Measurements from ENCODE around the gene PDE4D.

Gene PDE4D

GRCh38 chr5:59268756-59269415 lies 624.6 kb downstream of the PDE4D start:
- no peaks in the 10 kb centered on the region for H3K27me3 ChIP-seq
- no peak for DNase-seq
- no peaks in the 10 kb centered on the region for H3K9me3 ChIP-seq
- no peak overlapping the region for H3K4me3 ChIP-seq (ENCODE audit: low read depth, low read length)
- TF ChIP-seq CTCF (IDR thresholded peaks at IDR 0.05; ENCODE audit: low read depth, low read length): no peak
- no peaks in the 10 kb centered on the region for H3K36me3 ChIP-seq
- no peaks in the 10 kb centered on the region for H3K4me1 ChIP-seq

GRCh38 chr5:59267033-59267432 lies 626.5 kb downstream of the PDE4D start:
- no peak for TF ChIP-seq CTCF (IDR thresholded peaks at IDR 0.05; ENCODE audit: low read depth, low read length)
- no peak for DNase-seq
- no peaks in the 10 kb centered on the region for H3K36me3 ChIP-seq
- H3K9me3 ChIP-seq: no peaks in the 10 kb centered on the region
- H3K27me3 ChIP-seq: no peaks in the 10 kb centered on the region
- H3K4me3 ChIP-seq (ENCODE audit: low read depth, low read length): no peak overlapping the region
- no peaks in the 10 kb centered on the region for H3K4me1 ChIP-seq

- Histone ChIP-seq H3K27me3 (no peaks in the 10 kb centered on the region), H3K4me1 (no peaks in the 10 kb centered on the region), H3K36me3 (no peaks in the 10 kb centered on the region), H3K9me3 (no peaks in the 10 kb centered on the region), H3K4me3 (ENCODE audit: low read depth, low read length) (no peak overlapping the region)
- no peak for DNase-seq
- no peak for TF ChIP-seq CTCF (IDR thresholded peaks at IDR 0.05; ENCODE audit: low read depth, low read length)
Observed at GRCh38 chr5:59266410-59266809, 627.1 kb downstream of the PDE4D start.

- H3K4me1 ChIP-seq: no peaks in the 10 kb centered on the region
- H3K9me3 ChIP-seq: no peaks in the 10 kb centered on the region; the same call in 1 of the 2 replicates
- H3K27me3 ChIP-seq: no peaks in the 10 kb centered on the region
- no peak for TF ChIP-seq CTCF (IDR thresholded peaks at IDR 0.05; ENCODE audit: low read depth, low read length)
- no peaks in the 10 kb centered on the region for H3K36me3 ChIP-seq
- no peak overlapping the region for H3K4me3 ChIP-seq (ENCODE audit: low read depth, low read length)
- no peak for DNase-seq
Observed at GRCh38 chr5:59264639-59265245, 628.8 kb downstream of the PDE4D start.

GRCh38 chr5:59264013-59264412 lies 629.5 kb downstream of the PDE4D start:
- Histone ChIP-seq H3K27me3 (no peaks in the 10 kb centered on the region), H3K36me3 (no peaks in the 10 kb centered on the region), H3K9me3 (no peaks in the 10 kb centered on the region; the same call in 1 of the 2 replicates), H3K4me1 (no peaks in the 10 kb centered on the region), H3K4me3 (ENCODE audit: low read depth, low read length) (no peak overlapping the region)
- no peak for TF ChIP-seq CTCF (IDR thresholded peaks at IDR 0.05; ENCODE audit: low read depth, low read length)
- no peak for DNase-seq

- TF ChIP-seq CTCF (IDR thresholded peaks at IDR 0.05; ENCODE audit: low read depth, low read length): no peak
- H3K9me3 ChIP-seq: no peaks in the 10 kb centered on the region; the same call in 1 of the 2 replicates
- no peaks in the 10 kb centered on the region for H3K4me1 ChIP-seq
- H3K36me3 ChIP-seq: no peaks in the 10 kb centered on the region
- no peaks in the 10 kb centered on the region for H3K27me3 ChIP-seq
- DNase-seq: no peak
- no peak overlapping the region for H3K4me3 ChIP-seq (ENCODE audit: low read depth, low read length)
Observed at GRCh38 chr5:59261969-59262368, 631.6 kb downstream of the PDE4D start.

All from BE2C (cell line).